MM.1S (cell line): ENCODE measurements around the gene ADGRL3.

Experiments used
- CTCF ChIP-seq: fragments of 300-600 bp; sonication (generic); IDR thresholded peaks from 2 replicates; pipeline ENCODE4 v1.5.1; 2016; ENCODE audit warnings: antibody characterized with exemption, low read length, mixed read lengths
- EZH2 ChIP-seq: fragments of 300-600 bp; sonication (generic); optimal IDR thresholded peaks from 2 replicates; pipeline ENCODE3; 2017; ENCODE audit warnings: low read depth, mild to moderate bottlenecking, antibody characterized with exemption, low read length, mixed read lengths
- EZH2phosphoT487 ChIP-seq: fragments of 300-600 bp; sonication (generic); IDR thresholded peaks from 2 replicates; pipeline ENCODE4 v1.6.1; 2018; ENCODE audit warnings: antibody characterized with exemption, low read length

GRCh38 chr4:62080431-62080830, 880.3 kb downstream of the ADGRL3 start:
- TF ChIP-seq EZH2 (no peak), EZH2phosphoT487 (no peak), CTCF (no peak)
